ENCODE results near the gene GIPC3.

Gene GIPC3

GRCh38 chr19:3634496-3635045 lies 49.3 kb downstream of the GIPC3 start:
- no peaks in the 10 kb centered on the region for H3K9me3 ChIP-seq
- TF ChIP-seq CTCF (IDR thresholded peaks at IDR 0.05), result no peak
- H3K27ac ChIP-seq, result no peak overlapping the region
- H3K4me1 ChIP-seq, result no peaks in the 10 kb centered on the region
- H3K4me3 ChIP-seq, result no peak overlapping the region
- no peak for DNase-seq
- intact Hi-C loops (cut with DNase I; ENCODE audit: low total_unique reads), result no loop called here
- H3K27me3 ChIP-seq, result no peaks in the 10 kb centered on the region
- peaks cover 42 to 93% (median 65%) of the 10 kb centered on the region in 3 donors for H3K36me3 ChIP-seq

- DNase-seq, result no peak
- intact Hi-C loops (cut with DNase I; ENCODE audit: low total_unique reads), result no loop called here
- H3K27me3 ChIP-seq, result no peaks in the 10 kb centered on the region
- H3K36me3 ChIP-seq, result peaks cover 58 to 98% (median 71%) of the 10 kb centered on the region in 3 donors
- no peak overlapping the region for H3K4me3 ChIP-seq
- no peaks in the 10 kb centered on the region for H3K9me3 ChIP-seq
- H3K27ac ChIP-seq, result no peak overlapping the region
- TF ChIP-seq CTCF (IDR thresholded peaks at IDR 0.05), result no peak
- no peaks in the 10 kb centered on the region for H3K4me1 ChIP-seq
These were observed 51.2 kb downstream of the GIPC3 start for GRCh38 chr19:3636506-3636905.

GRCh38 chr19:3636962-3637361 lies 51.7 kb downstream of the GIPC3 start:
- no peak for TF ChIP-seq CTCF (IDR thresholded peaks at IDR 0.05)
- Histone ChIP-seq H3K4me1 (no peaks in the 10 kb centered on the region), H3K9me3 (no peaks in the 10 kb centered on the region), H3K36me3 (peaks cover 59 to 98% (median 71%) of the 10 kb centered on the region in 3 donors), H3K4me3 (no peak overlapping the region), H3K27ac (no peak overlapping the region), H3K27me3 (no peaks in the 10 kb centered on the region)
- intact Hi-C loops (cut with DNase I; ENCODE audit: low total_unique reads), result no loop called here
- no peak for DNase-seq

GRCh38 chr19:3637621-3638020 lies 52.3 kb downstream of the GIPC3 start:
- Histone ChIP-seq H3K27me3 (no peaks in the 10 kb centered on the region), H3K36me3 (peaks cover 56 to 98% (median 71%) of the 10 kb centered on the region in 3 donors), H3K9me3 (no peaks in the 10 kb centered on the region), H3K27ac (no peak overlapping the region), H3K4me1 (no peaks in the 10 kb centered on the region), H3K4me3 (no peak overlapping the region)
- intact Hi-C loops (cut with DNase I; ENCODE audit: low total_unique reads), result no loop called here
- TF ChIP-seq CTCF (IDR thresholded peaks at IDR 0.05), result no peak
- no peak for DNase-seq

GRCh38 chr19:3638208-3639193 lies 53.2 kb downstream of the GIPC3 start:
- intact Hi-C loops (cut with DNase I; ENCODE audit: low total_unique reads), result no loop called here
- TF ChIP-seq CTCF (IDR thresholded peaks at IDR 0.05), result no peak
- peaks cover 61 to 98% (median 72%) of the 10 kb centered on the region in 3 donors for H3K36me3 ChIP-seq

More at GRCh38 chr19:3638208-3639193, 53.2 kb downstream of the GIPC3 start:
- no peaks in the 10 kb centered on the region for H3K4me1 ChIP-seq
- H3K9me3 ChIP-seq, result no peaks in the 10 kb centered on the region
- no peak overlapping the region for H3K27ac ChIP-seq
- H3K27me3 ChIP-seq, result no peaks in the 10 kb centered on the region
- no peak for DNase-seq
- H3K4me3 ChIP-seq, result no peak overlapping the region
